DOHH2 (cell line): ENCODE measurements around the gene CARD11.
"Not testable (repeated sequence)": the region's sequence is repeated elsewhere in the genome, so short reads cannot be mapped to it uniquely, and the experiment has no call there.

Experiments used
- H3F3A ChIP-seq: fragments of 200-600 bp; sonication (generic), shearing (Covaris generic); 2 replicates; pipeline ENCODE4 v1.6.0; 2016; ENCODE audit warnings: antibody characterized with exemption, mild to moderate bottlenecking; ENCODE audit not compliant: control insufficient read depth, insufficient read depth
- H3K27ac ChIP-seq: fragments of 200-600 bp; sonication (generic); 2 replicates; pipeline ENCODE4 v1.5.1; 2014; ENCODE audit warnings: low read depth, mild to moderate bottlenecking, low read length, moderate library complexity
- H3K27me3 ChIP-seq: fragments of 200-600 bp; sonication (generic); 2 replicates; pipeline ENCODE4 v1.6.1; 2014; ENCODE audit warnings: mild to moderate bottlenecking, low read length, mixed read lengths; ENCODE audit not compliant: control insufficient read depth
- H3K36me3 ChIP-seq: fragments of 200-600 bp; sonication (generic); 2 replicates; pipeline ENCODE4 v1.6.1; 2014; ENCODE audit warnings: mild to moderate bottlenecking, low read length, moderate library complexity, mixed read lengths; ENCODE audit not compliant: control insufficient read depth
- H3K4me1 ChIP-seq: fragments of 200-600 bp; sonication (generic); 2 replicates; pipeline ENCODE4 v1.6.1; 2014; ENCODE audit warnings: mild to moderate bottlenecking, low read length, mixed read lengths; ENCODE audit not compliant: control insufficient read depth
- H3K4me2 ChIP-seq: fragments of 200-600 bp; sonication (generic); 2 replicates; pipeline ENCODE4 v1.6.0; 2014; ENCODE audit warnings: mild to moderate bottlenecking, low read length, moderate library complexity
- H3K4me3 ChIP-seq: fragments of 200-600 bp; sonication (generic); 2 replicates; pipeline ENCODE4 v1.5.1; 2014; ENCODE audit warnings: mild to moderate bottlenecking, low read length, mixed read lengths
- H3K79me2 ChIP-seq: fragments of 200-600 bp; sonication (generic); 2 replicates; pipeline ENCODE4 v1.6.1; 2014; ENCODE audit warnings: mild to moderate bottlenecking, low read length, mixed read lengths; ENCODE audit not compliant: control insufficient read depth
- H3K9me2 ChIP-seq: fragments of 200-600 bp; sonication (generic); replicated peaks from 2 replicates; pipeline ENCODE4 v1.6.1; 2014; ENCODE audit warnings: mild to moderate bottlenecking, low read length, mixed read lengths; ENCODE audit not compliant: control insufficient read depth
- H3K9me3 ChIP-seq: fragments of 200-600 bp; sonication (generic); 2 replicates; pipeline ENCODE4 v1.6.1; 2014; ENCODE audit warnings: antibody characterized with exemption, low read length, mixed read lengths; ENCODE audit not compliant: control insufficient read depth, insufficient read depth
- H4K20me1 ChIP-seq: fragments of 200-600 bp; sonication (generic); 2 replicates; pipeline ENCODE4 v1.6.0; 2014; ENCODE audit warnings: low read depth, mild to moderate bottlenecking, antibody characterized with exemption, low read length, moderate library complexity; ENCODE audit not compliant: control insufficient read depth, insufficient read depth
- CTCF ChIP-seq: fragments of 200-600 bp; sonication (generic); IDR thresholded peaks from one replicate; pipeline ENCODE4 v1.5.1; 2014; ENCODE audit warnings: antibody characterized with exemption, mild to moderate bottlenecking, low read depth, low read length; ENCODE audit not compliant: poor library complexity, severe bottlenecking
- EZH2phosphoT487 ChIP-seq: fragments of 200-600 bp; sonication (generic); IDR thresholded peaks from 2 replicates; pipeline ENCODE4 v1.6.1; 2017; ENCODE audit warnings: borderline replicate concordance, mild to moderate bottlenecking, antibody characterized with exemption, low read length, moderate library complexity, mixed read lengths

The CARD11 gene

GRCh38 chr7:3025616-3026015 is 18.1 kb downstream of the CARD11 start:
- H3K4me2 ChIP-seq, result no peak overlapping the region
- H3K36me3 ChIP-seq, result peaks cover 74% of the 10 kb centered on the region
- H3K9me3 ChIP-seq, result peaks cover 26% of the 10 kb centered on the region
- H3K27me3 ChIP-seq, result no peaks in the 10 kb centered on the region
- no peak overlapping the region for H3K4me3 ChIP-seq
- no peak overlapping the region for H3K27ac ChIP-seq
- peaks cover 1% of the 10 kb centered on the region; the same call in 1 of the 2 replicates for H3F3A ChIP-seq
- no peak for TF ChIP-seq CTCF
- TF ChIP-seq EZH2phosphoT487, result no peak
- H3K4me1 ChIP-seq, result peaks cover 13% of the 10 kb centered on the region
- peaks cover 95% of the 10 kb centered on the region for H3K79me2 ChIP-seq
- H4K20me1 ChIP-seq, result 0 out of 2 replicates have a peak, but pooled peaks cover 2% of the 10 kb centered on the region
- H3K9me2 ChIP-seq, result no peaks in the 10 kb centered on the region

GRCh38 chr7:3021825-3022224 is 21.8 kb downstream of the CARD11 start:
- no peak overlapping the region for H3K4me3 ChIP-seq
- H3K9me3 ChIP-seq, result peaks cover 27% of the 10 kb centered on the region
- no peak for TF ChIP-seq EZH2phosphoT487
- TF ChIP-seq CTCF, result no peak
- peaks cover 23% of the 10 kb centered on the region for H3K4me1 ChIP-seq
- H3K4me2 ChIP-seq, result no peak overlapping the region
- no peaks in the 10 kb centered on the region for H3K27me3 ChIP-seq
- peaks cover 96% of the 10 kb centered on the region for H3K79me2 ChIP-seq
- H3K27ac ChIP-seq, result no peak overlapping the region
- H3F3A ChIP-seq, result peaks cover 3% of the 10 kb centered on the region; the same call in 1 of the 2 replicates
- H3K36me3 ChIP-seq, result peaks cover 78% of the 10 kb centered on the region
- H3K9me2 ChIP-seq, result no peaks in the 10 kb centered on the region
- no peaks in the 10 kb centered on the region for H4K20me1 ChIP-seq

GRCh38 chr7:3021224-3021623 is 22.4 kb downstream of the CARD11 start:
- H3K4me1 ChIP-seq, result peaks cover 23% of the 10 kb centered on the region
- not testable (repeated sequence) for H3F3A ChIP-seq, H3K9me2 ChIP-seq, H3K27me3 ChIP-seq, H4K20me1 ChIP-seq
- peaks cover 95% of the 10 kb centered on the region for H3K79me2 ChIP-seq
- H3K4me2 ChIP-seq, result peak overlapping the region; percentile 52
- peaks cover 79% of the 10 kb centered on the region for H3K36me3 ChIP-seq
- 0 out of 2 replicates have a peak overlapping the region, but pooled peaks have one; percentile 50 for H3K27ac ChIP-seq
- peak overlapping the region; percentile 36 for H3K4me3 ChIP-seq
- peaks cover 27% of the 10 kb centered on the region for H3K9me3 ChIP-seq

GRCh38 chr7:3020416-3020815 is 23.3 kb downstream of the CARD11 start:
- Histone ChIP-seq H3K9me3 (peaks cover 20% of the 10 kb centered on the region), H3K36me3 (peaks cover 74% of the 10 kb centered on the region), H3K27me3 (no peaks in the 10 kb centered on the region), H3K4me2 (peak overlapping the region; percentile 52), H3K4me1 (peaks cover 23% of the 10 kb centered on the region), H3F3A (peaks cover 3% of the 10 kb centered on the region; the same call in 1 of the 2 replicates), H3K79me2 (peaks cover 95% of the 10 kb centered on the region), H4K20me1 (no peaks in the 10 kb centered on the region; the same call in 1 of the 2 replicates), H3K9me2 (no peaks in the 10 kb centered on the region), H3K4me3 (peak overlapping the region; percentile 36), H3K27ac (peak overlapping the region; percentile 50)
- TF ChIP-seq EZH2phosphoT487 (no peak), CTCF (no peak)
